HS-5 (cell line): ENCODE results near the gene TM4SF20.

Experiments
- DNase-seq: peaks from one replicate; pipeline ENCODE4 v3.0.0-alpha.2; 2012; ENCODE audit warnings: low read depth

The TM4SF20 gene

DNA sequence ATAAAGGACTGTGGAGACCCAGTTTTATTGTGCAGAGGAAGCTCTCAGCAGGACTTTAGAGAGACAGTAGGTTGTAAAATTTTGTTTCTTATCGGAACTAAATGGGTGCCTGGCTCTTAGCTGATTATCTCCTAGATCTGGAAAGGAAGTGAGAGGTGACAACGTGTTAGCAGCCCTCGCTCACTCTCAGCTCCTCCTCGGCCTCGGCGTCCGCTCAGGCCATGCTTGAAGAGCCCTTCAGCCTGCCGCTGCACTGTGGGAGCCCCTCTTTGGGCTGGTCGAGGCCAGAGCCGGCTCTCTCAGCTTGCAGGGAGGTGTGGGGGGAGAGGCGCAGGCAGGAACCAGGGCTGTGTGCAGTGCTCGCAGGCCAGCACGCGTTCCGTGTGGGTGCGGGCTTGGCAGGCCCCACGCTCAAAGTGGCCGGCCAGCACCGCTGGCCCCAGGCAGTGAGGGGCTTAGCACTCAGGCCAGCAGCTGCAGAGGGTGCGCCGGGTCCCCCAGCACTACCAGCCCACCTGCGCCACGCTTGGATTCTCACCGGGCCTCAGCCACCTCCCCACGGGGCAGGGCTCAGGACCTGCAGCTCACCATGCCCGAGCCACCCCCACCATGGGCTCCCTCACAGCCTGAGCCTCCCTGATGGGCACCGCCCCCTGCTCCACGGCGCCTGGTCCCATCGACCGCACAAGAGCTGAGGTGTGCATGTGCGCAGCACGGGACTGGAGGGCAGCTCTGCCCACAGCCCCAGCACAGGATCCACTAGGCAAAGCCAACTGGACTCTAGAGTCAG, 58.6 kb downstream of the TM4SF20 start:
- no peak for DNase-seq

- no peak for DNase-seq
These were observed 61.3 kb downstream of the TM4SF20 start for GRCh38 chr2:227317834-227318233.

GRCh38 chr2:227313310-227313709, 65.8 kb downstream of the TM4SF20 start:
- DNase-seq = no peak

DNA sequence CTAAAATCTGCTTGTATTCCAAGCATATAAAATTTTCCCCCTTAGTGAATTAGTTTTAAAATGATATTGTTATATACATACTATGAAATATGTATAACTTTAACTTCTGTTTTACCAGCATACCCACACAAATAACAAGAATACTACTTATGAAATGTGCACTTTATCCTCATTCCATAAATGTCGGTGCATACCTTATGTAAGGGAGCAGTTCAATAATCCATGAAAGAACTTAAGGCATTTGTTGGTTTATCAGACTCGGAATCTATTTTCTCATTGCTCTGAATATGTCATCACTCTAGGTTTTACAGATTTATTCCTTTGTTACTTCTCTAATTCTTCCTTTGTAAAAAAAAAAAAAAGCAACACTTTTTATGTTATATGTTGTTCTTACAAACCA, 66.5 kb downstream of the TM4SF20 start:
- no peak for DNase-seq
